Uterus (tissue), 4 donors: Measurements from ENCODE around the gene TRAF5. TPM values are rescaled to one million over a fixed set of nuclear protein-coding genes. Genes with fewer than 3 reads are reported as not detected.
A peak's percentile ranks its signal among the peaks of the same experiment; 100 is the strongest.

Source experiments
- DNase-seq, 2 donors: peaks; one replicate each; pipeline ENCODE4 v3.0.0-alpha.2; 2019 to 2020
- H3K27ac ChIP-seq, 2 donors: fragments of 200-600 bp; sonication (generic); 1 replicate in 1 of 2; 2 replicates in 1 of 2; pipeline ENCODE4 v1.5.1; 2016 to 2018
- H3K27me3 ChIP-seq, 2 donors: fragments of 200-600 bp; sonication (generic); one replicate each; pipeline ENCODE4 v1.5.1; 2018 to 2019; ENCODE audit warnings: control low read depth in 1 of 2
- H3K36me3 ChIP-seq, 2 donors: fragments of 200-600 bp; sonication (generic); one replicate each; pipeline ENCODE4 v1.5.1; 2019; ENCODE audit warnings: control low read depth in 1 of 2
- H3K4me1 ChIP-seq, 2 donors: fragments of 200-600 bp; sonication (generic); one replicate each; pipeline ENCODE4 v1.5.1; 2018 to 2019; ENCODE audit warnings: control low read depth in 1 of 2
- H3K4me3 ChIP-seq, 2 donors: fragments of 200-600 bp; sonication (generic); 1 replicate in 1 of 2; 2 replicates in 1 of 2; pipeline ENCODE4 v1.5.1; 2018 to 2019; ENCODE audit warnings: mild to moderate bottlenecking in 1 of 2
- H3K9me3 ChIP-seq, 2 donors: fragments of 200-600 bp; sonication (generic); one replicate each; pipeline ENCODE4 v1.5.1; 2019; ENCODE audit warnings: control low read depth in 1 of 2
- POLR2A ChIP-seq, 2 donors: fragments of 450-650 bp; IDR thresholded peaks; one replicate each; pipeline ENCODE4 v1.6.1; 2016; ENCODE audit warnings: antibody characterized with exemption in 2 of 2, mild to moderate bottlenecking in 1 of 2, moderate library complexity in 1 of 2
- intact Hi-C: fragments of 100-400 bp; cut with DNase I; formaldehyde crosslinking; loops from one replicate; pipeline ENCODE4 v1.15.1; 2023; ENCODE audit warnings: low total_unique reads
- total RNA-seq, 4 donors: library from RNA; depleted of rRNA in 3 of 4; stranded (reverse); fragments of >200 nt in 3 of 4; gene quantifications; one replicate each; pipeline versions ENCODE4 v1.1.0 to v1.2.4, GENCODE V29; 2014 to 2023
- TF ChIP-seq, protein P1 (sequence below), 4 experiments: fragments of 200-600 bp in 2 of 4; fragments of 450-650 bp in 2 of 4; sonication (generic) in 2 of 4; IDR thresholded peaks; one replicate each; pipeline ENCODE4 v1.5.1; 2016 to 2019; ENCODE audit warnings: antibody characterized with exemption in 4 of 4, mild to moderate bottlenecking in 2 of 4, moderate library complexity in 1 of 4
- donor health status: DM: yes; HTN: yes; CAD: no.

The TRAF5 gene, protein sequence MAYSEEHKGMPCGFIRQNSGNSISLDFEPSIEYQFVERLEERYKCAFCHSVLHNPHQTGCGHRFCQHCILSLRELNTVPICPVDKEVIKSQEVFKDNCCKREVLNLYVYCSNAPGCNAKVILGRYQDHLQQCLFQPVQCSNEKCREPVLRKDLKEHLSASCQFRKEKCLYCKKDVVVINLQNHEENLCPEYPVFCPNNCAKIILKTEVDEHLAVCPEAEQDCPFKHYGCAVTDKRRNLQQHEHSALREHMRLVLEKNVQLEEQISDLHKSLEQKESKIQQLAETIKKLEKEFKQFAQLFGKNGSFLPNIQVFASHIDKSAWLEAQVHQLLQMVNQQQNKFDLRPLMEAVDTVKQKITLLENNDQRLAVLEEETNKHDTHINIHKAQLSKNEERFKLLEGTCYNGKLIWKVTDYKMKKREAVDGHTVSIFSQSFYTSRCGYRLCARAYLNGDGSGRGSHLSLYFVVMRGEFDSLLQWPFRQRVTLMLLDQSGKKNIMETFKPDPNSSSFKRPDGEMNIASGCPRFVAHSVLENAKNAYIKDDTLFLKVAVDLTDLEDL
- total RNA-seq: 10 to 100 TPM; 17.1 to 98.6 (median 53.3) TPM

DNA sequence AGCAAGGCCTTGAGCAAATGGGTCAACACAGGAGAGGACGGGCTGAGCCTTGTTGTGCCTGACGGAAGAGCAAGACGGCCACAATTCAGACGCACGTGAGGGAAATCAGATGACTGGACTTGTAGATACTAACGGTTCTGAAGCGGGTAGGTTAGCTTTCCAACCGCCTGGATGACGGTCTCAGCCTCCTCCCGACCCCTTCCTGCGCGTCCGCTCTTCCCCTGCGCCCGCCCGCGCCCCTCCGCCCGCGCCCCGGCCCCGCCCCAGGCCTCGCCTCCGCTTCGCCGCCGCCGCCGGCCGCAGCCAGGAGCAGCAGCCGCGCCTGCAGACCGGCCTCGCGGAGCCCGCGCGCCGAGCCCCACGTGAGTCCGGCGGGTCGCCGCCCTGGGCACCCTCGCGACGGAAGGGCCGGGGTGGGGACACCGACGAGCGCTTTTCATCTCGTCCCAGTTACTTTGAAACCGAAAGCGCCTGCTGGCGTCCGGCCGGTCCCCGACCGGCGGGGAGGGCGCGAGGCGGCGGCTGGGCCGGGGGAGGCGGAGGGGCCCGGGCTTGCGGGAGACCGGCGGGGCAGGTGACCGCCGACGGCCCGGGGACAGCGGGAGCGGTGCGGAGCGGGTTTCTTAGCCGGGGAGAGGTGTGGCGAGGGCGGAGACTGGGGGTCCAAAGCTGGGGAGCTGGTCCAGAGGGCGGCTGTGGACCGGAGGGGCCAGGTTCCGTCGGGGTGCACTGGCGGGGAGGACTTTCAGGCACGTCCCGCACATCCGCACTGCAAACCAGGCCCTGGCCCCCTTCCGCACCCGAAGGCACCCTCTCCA, at the start of gene TRAF5:
Gene TRAF5 (plus strand): TSS at position 306 of the 818 bp plus-strand sequence. CDS start 26,407 bp downstream, outside the sequence.
- Histone ChIP-seq H3K36me3 (no peaks in the 10 kb centered on the region), H3K4me1 (peaks cover 0 to 8% of the 10 kb centered on the region in 2 donors), H3K4me3 (peak within 1 kb of the TSS; percentile 51 to 89), H3K27ac (peak within 1 kb of the TSS; percentile 87 to 88), H3K9me3 (no peaks in the 10 kb centered on the region), H3K27me3 (no peaks in the 10 kb centered on the region)
- peak; percentile 43 to 63 for DNase-seq
- no peak for TF ChIP-seq POLR2A (IDR thresholded peaks at IDR 0.05)
- TF ChIP-seq, protein P1, sequence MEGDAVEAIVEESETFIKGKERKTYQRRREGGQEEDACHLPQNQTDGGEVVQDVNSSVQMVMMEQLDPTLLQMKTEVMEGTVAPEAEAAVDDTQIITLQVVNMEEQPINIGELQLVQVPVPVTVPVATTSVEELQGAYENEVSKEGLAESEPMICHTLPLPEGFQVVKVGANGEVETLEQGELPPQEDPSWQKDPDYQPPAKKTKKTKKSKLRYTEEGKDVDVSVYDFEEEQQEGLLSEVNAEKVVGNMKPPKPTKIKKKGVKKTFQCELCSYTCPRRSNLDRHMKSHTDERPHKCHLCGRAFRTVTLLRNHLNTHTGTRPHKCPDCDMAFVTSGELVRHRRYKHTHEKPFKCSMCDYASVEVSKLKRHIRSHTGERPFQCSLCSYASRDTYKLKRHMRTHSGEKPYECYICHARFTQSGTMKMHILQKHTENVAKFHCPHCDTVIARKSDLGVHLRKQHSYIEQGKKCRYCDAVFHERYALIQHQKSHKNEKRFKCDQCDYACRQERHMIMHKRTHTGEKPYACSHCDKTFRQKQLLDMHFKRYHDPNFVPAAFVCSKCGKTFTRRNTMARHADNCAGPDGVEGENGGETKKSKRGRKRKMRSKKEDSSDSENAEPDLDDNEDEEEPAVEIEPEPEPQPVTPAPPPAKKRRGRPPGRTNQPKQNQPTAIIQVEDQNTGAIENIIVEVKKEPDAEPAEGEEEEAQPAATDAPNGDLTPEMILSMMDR (IDR thresholded peaks at IDR 0.05): no peak
- intact Hi-C loops: no loop called here

DNA sequence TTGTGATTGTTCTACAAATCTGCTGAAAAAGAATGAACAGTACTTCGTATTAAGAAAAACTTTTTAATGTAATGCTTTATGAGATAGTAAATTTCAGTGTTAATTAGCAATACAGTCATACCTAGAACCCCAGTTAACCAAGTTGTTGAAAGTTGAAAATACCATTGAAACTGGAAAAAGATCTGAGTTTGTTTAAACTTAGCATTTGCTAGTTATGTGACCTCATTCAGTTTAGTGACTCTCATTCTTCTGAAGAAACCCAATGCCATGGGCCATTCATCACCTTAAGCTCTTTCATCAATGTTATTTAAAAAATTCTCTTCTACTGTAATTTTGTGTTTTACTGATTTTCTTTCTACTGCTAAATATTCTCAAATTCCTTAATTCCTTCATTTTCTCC, 47.3 kb upstream of the TRAF5 start:
- DNase-seq: no peak
- TF ChIP-seq, protein P1 (IDR thresholded peaks at IDR 0.05): no peak
- no peak for TF ChIP-seq POLR2A (IDR thresholded peaks at IDR 0.05)
- no peak overlapping the region for H3K4me3 ChIP-seq
- no peak overlapping the region for H3K27ac ChIP-seq
- H3K9me3 ChIP-seq: no peaks in the 10 kb centered on the region
- no peaks in the 10 kb centered on the region for H3K27me3 ChIP-seq
- intact Hi-C loops: no loop called here
- no peaks in the 10 kb centered on the region for H3K36me3 ChIP-seq
- H3K4me1 ChIP-seq: peaks cover 0 to 7% of the 10 kb centered on the region in 2 donors

DNA sequence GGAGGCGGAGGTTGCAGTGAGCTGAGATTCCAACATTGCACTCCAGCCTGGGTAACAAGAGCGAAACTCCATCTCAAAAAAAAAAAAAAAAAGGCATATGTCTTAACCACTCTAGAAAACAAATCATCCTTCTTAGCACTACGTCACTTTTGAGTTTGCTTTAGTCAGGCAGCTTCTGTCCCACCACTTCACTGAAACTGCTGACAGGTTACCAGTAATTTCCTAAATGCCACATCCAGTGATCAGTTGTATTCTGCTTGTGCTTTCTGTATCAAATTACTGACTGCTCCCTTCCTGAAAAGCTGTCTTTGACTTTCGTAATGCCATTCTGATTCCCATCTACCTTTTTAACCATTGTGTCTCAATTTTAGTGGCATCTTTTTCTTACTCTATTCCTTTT, 45.7 kb upstream of the TRAF5 start:
- H3K27me3 ChIP-seq: no peaks in the 10 kb centered on the region
- H3K4me1 ChIP-seq: peaks cover 0 to under 1% of the 10 kb centered on the region in 2 donors
- intact Hi-C loops: no loop called here
- TF ChIP-seq, protein P1 (IDR thresholded peaks at IDR 0.05): no peak
- no peak for TF ChIP-seq POLR2A (IDR thresholded peaks at IDR 0.05)
- no peak overlapping the region for H3K4me3 ChIP-seq
- no peaks in the 10 kb centered on the region for H3K36me3 ChIP-seq
- no peak for DNase-seq
- H3K27ac ChIP-seq: no peak overlapping the region
- H3K9me3 ChIP-seq: no peaks in the 10 kb centered on the region

DNA sequence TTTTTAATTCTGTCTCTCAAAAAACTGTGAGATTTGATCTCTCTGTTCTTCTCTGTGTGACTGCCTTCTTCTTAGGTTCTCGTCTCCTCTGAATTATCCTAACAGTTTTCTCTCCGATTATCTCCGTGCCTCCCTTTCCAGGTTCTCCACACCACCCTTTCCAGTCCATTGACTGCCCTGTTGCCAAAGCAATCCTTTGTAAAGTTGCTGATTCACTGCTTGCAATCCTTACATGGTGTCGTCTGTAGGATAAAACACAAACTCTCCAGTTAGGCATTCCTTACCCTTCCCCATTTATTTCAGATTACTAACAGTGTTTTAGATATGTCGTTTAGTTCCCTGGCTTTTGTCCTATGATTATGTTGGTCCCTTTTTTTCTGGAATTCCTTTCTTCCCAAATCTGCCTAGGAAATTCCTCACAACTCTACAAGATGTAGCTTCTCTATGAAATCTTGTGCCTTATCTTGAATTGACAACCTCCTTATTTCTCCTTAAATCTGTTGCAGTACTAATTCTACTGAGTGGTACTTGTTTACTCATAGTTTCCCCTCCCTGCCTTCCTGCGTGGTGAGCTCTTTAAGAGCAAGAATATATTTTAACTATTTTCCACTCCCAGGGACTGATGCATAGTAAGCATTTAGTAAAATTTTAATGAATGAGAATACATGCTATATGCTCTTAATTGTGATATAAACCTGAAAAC, 45.2 kb upstream of the TRAF5 start:
- TF ChIP-seq, protein P1 (IDR thresholded peaks at IDR 0.05): no peak
- TF ChIP-seq POLR2A (IDR thresholded peaks at IDR 0.05): no peak
- H3K4me1 ChIP-seq: no peaks in the 10 kb centered on the region
- no peaks in the 10 kb centered on the region for H3K36me3 ChIP-seq
- no peak overlapping the region for H3K27ac ChIP-seq
- intact Hi-C loops: no loop called here
- H3K9me3 ChIP-seq: no peaks in the 10 kb centered on the region
- H3K27me3 ChIP-seq: no peaks in the 10 kb centered on the region
- DNase-seq: no peak
- no peak overlapping the region for H3K4me3 ChIP-seq
